HG02885 (cell line): Measurements from ENCODE around the gene HSDL1.
A peak's percentile ranks its signal among the peaks of the same experiment; 100 is the strongest.

Experiments
- ATAC-seq: cut with Tn5 transposase; IDR thresholded peaks from one replicate; pipeline ENCODE4 v1.9.1; 2021; ENCODE audit warnings: mild to moderate bottlenecking; ENCODE audit not compliant: unreplicated experiment, poor library complexity

The HSDL1 gene

GRCh38 chr16:84085271-84085667, 59.7 kb downstream of the HSDL1 start:
- ATAC-seq = no peak

DNA sequence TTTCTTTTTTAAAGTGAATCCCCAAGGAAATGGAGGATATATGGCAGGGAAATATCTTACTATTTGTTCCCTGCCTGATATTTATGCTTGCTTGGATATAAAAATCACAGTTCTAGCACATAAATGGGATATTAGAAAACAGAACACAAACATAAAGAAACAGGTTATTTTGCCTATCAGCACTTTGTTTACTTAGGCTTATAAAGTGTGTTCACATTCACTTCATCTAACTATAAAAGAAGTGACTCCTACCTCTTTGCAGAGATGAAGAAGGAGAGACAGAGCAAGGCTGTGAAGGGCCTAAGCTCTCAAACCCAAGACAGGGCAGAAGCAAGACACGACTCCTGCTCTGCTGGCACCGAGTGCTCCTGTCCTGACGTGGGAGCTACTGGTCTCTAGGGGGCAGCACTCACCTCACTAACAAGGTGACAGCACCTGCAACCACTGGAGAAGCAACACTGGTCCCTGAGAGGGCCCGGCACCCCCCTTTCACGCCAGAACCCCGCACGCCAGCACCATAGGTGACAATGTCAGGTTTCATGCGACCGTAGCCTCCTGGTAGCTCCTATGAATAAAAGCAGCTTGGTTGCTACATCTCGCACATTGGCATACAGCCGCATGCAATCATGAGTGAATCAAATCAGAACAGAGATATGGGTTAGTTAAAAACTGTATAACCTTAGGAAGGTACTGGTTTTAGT, 60.3 kb downstream of the HSDL1 start:
- peak; percentile 52 for ATAC-seq

DNA sequence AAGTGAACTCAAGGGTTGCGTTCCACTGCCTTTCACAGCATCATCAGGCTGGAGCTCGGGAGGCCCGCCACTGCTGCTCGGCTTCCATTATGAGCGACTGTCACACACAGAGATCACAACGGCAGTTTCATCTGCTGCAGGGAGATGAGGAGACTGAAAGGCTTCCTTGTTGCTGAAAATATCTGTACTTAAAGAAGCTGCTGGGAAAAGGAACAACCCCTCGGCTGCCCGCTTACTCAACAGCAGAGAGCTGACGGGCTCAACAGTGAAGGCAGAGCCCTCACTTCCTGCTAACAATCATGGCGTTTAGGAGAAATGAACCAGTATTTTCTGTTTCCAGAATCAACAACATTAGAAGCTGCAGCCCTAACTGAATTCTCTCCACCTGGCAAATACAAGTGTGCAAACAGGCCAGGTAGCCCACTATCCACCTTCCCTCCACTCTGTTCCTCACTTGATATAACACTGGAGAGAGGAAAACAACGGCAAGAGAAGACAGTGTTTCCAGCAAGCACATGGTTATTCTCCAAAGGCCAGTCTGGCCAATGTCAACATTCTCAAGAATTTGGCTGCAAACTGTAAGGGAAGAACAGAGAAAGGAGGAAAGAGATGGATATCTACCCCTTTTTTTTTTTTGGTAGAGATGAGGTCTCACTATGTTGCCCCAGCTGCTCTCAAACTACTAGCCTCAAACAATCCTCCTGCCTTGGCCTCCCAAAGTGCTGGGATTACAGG, 62.0 kb downstream of the HSDL1 start:
- no peak for ATAC-seq

DNA sequence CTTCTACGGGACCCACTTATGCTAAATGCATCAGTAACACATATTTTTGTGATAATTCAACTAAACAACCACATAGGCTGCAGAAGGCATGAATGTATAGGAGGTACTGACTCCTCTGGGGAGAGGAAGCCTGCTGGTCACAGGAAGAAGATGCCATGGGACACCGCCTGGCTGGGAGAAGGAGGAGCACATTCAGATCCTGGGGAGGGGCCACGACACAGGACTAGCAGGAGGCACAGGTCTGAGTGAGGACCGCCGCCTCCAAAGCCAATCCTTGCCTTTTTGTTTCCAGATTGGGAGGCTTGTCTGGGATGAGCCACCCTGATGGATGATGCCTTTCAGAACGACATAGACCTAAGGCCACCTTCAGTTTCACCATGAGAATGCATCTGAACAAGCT, 62.9 kb downstream of the HSDL1 start:
- no peak for ATAC-seq

DNA sequence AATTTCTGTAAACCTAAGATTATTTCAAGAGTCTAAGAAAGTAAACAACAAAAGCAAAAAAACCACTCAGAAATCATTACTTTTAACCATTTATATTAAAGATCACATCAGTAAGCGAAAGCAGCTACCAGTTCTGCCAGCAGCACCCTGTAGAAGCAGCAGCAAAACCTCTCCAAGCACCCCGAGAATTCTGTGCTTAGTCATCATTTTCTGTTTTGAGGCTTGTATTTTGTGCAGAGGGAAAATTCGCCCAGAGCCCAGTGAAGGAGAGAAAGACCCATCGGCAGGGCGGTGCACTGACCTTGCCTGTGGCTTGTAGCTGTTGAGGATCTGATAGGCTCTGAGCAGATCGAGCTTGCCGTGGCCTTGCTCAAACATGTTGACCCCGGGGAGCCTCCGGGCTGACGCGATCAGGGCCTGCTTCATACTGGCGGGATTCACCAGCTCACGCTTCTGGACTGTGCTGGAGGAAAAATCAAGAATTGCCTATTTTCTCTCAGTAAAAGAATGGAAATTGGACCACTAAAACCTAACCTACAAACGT, 63.5 kb downstream of the HSDL1 start:
- ATAC-seq = no peak

DNA sequence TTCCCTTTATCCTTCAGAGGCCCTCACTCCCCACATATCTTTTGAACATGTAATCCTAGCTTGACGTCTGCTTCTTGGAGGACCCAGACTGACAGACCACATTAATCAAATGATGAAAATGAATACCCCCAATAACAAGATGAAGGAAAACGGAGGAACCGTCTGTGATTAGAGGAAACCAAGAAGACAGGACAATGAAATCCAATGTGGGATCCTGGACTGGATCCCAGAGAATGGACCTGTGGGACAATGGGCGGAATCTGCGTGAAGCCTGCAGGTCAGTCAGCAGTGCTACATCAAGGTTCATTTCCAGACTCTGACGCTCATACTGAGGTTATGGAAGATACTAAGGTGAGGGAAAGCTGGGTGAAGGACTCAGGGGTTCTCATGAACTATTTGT, 64.2 kb downstream of the HSDL1 start:
- ATAC-seq = no peak

DNA sequence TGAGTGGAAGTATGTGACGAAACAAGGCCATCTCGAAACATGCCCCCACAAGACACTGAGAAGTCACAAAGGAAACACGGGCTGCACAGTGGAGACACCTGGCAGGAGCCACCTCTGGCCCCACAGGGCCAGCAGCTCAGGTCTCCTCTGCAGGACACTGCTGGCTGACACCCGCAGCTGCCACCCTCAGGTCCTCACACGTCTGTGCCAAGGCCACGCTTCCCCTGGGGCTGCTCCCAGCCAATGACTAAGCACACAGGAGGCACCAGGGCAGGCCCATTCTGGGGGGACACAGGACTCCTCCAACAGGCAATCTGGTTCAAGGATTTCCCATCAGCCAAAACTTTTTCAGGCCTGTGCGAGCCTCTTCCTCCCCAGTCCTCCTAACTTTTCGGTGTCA, 64.6 kb downstream of the HSDL1 start:
- no peak for ATAC-seq

- no peak for ATAC-seq
These were observed 65.3 kb downstream of the HSDL1 start for GRCh38 chr16:84079664-84080063.

DNA sequence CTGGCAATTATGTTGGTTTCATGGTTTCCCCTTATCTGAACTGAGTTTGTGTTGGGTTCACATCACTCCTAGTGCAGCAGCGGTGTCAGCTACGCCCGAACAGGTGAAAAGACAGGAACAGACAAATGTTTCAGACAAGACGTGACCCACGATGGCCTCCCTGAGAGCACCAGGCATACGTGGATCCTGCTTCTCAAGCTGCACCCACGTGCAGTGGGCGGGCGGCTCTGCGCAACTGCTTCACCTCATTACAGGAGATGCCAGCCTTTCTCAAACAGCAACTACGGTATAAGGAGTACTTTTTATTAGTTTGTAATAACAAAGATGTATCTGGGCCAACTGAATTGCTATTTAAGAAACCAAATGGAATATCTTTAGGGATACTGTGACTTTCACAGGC, 69.6 kb downstream of the HSDL1 start:
- ATAC-seq = no peak

GRCh38 chr16:84074721-84075120, 70.3 kb downstream of the HSDL1 start:
- ATAC-seq = no peak
